ENCODE data around the gene RICTOR.

DNA sequence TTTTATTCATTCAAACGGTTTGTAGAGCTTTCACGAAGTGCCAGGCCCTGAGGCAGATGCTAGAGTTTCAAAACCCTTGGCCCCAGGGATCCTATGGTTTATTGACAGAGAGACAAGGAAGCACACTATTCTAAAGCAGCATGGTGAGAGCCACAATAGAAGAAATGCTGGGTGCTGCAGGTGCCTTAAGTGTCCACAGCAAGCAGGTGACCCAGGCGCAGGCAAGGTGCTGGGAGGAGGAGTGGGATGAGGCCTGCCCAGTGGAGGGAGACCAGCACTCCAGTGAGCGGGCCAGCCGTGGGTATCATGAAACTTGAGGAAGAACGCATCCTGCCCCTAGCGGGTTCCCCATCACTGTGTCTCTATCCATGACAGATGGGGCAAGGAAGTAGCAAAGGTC, 157.4 kb downstream of the RICTOR start:
- TF ChIP-seq, protein P1, sequence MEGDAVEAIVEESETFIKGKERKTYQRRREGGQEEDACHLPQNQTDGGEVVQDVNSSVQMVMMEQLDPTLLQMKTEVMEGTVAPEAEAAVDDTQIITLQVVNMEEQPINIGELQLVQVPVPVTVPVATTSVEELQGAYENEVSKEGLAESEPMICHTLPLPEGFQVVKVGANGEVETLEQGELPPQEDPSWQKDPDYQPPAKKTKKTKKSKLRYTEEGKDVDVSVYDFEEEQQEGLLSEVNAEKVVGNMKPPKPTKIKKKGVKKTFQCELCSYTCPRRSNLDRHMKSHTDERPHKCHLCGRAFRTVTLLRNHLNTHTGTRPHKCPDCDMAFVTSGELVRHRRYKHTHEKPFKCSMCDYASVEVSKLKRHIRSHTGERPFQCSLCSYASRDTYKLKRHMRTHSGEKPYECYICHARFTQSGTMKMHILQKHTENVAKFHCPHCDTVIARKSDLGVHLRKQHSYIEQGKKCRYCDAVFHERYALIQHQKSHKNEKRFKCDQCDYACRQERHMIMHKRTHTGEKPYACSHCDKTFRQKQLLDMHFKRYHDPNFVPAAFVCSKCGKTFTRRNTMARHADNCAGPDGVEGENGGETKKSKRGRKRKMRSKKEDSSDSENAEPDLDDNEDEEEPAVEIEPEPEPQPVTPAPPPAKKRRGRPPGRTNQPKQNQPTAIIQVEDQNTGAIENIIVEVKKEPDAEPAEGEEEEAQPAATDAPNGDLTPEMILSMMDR (conservative IDR thresholded peaks at IDR 0.05; ENCODE audit: low read depth, low read length): no peak
- no peak for TF ChIP-seq POLR2A (IDR thresholded peaks at IDR 0.05; ENCODE audit: low read depth, low read length)
- TF ChIP-seq CHD1 (IDR thresholded peaks at IDR 0.05; ENCODE audit: low read depth, low read length): no peak
- no peak for TF ChIP-seq RCOR1 (IDR thresholded peaks at IDR 0.05; ENCODE audit: insufficient replicate concordance, low read length)
- no peak for TF ChIP-seq BHLHE40 (IDR thresholded peaks at IDR 0.05; ENCODE audit: low read depth, low read length)
- no peak for TF ChIP-seq SMC3 (IDR thresholded peaks at IDR 0.05; ENCODE audit: low read depth, low read length)
- TF ChIP-seq, protein P2, sequence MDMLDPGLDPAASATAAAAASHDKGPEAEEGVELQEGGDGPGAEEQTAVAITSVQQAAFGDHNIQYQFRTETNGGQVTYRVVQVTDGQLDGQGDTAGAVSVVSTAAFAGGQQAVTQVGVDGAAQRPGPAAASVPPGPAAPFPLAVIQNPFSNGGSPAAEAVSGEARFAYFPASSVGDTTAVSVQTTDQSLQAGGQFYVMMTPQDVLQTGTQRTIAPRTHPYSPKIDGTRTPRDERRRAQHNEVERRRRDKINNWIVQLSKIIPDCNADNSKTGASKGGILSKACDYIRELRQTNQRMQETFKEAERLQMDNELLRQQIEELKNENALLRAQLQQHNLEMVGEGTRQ (IDR thresholded peaks at IDR 0.05; ENCODE audit: low read depth, low read length): no peak
